ENCODE results near the gene SFSWAP. TPM values are rescaled to one million over a fixed set of nuclear protein-coding genes. Genes with fewer than 3 reads are reported as not detected.

Gene SFSWAP
- total RNA-seq, 1 donor from 2014 or later, result 14.5 TPM

Other genes with a start within 250 kb of the SFSWAP start
- 3.9 and 13.1 TPM in 2 replicates for gene MMP17, start 117.3 kb downstream of the SFSWAP start, total RNA-seq
- gene ULK1, start 183.5 kb downstream of the SFSWAP start, total RNA-seq, result 4.5 and 16.2 TPM in 2 replicates
- 7.6 and 10.2 TPM in 2 replicates for gene PUS1, start 218.2 kb downstream of the SFSWAP start, total RNA-seq
- 5.9 and 10.7 TPM in 2 replicates for gene EP400, start 238.9 kb downstream of the SFSWAP start, total RNA-seq